ENCODE results near the gene AWAT1.

AWAT1 gene

GRCh38 chrX:70289168-70289792, 54.8 kb downstream of the AWAT1 start:
- no peak for DNase-seq (ENCODE audit: insufficient read length, low spot score)
- no peak for FAIRE-seq
- TF ChIP-seq CTCF (IDR thresholded peaks at IDR 0.05; ENCODE audit: insufficient read depth, missing control alignments), result no peak
